HG02852 (cell line): Measurements from ENCODE around the gene MICOS13.
"Not testable (repeated sequence)": the region's sequence is repeated elsewhere in the genome, so short reads cannot be mapped to it uniquely, and the experiment has no call there.

Experiments used
- ATAC-seq: cut with Tn5 transposase; IDR thresholded peaks from one replicate; pipeline ENCODE4 v1.9.1; 2021; ENCODE audit warnings: mild to moderate bottlenecking, moderate library complexity; ENCODE audit not compliant: unreplicated experiment

Gene MICOS13

GRCh38 chr19:5680437-5681368, at the start of gene MICOS13, which contains the start of gene HSD11B1L:
MICOS13 (minus strand) TSS chr19:5680516; CDS start chr19:5680486, 30 bp downstream.
HSD11B1L (plus strand) TSS chr19:5681027; CDS start chr19:5684833, 3,806 bp downstream.
- peak; percentile 84 for ATAC-seq

GRCh38 chr19:5727453-5728050, 47.2 kb upstream of the MICOS13 start:
- ATAC-seq: no peak

GRCh38 chr19:5719961-5720790, 39.9 kb upstream of the MICOS13 start, which contains the start of the genes CATSPERD and LONP1:
CATSPERD (plus strand) TSS chr19:5720637; CDS start chr19:5720738, 101 bp downstream.
LONP1 (minus strand) TSS chr19:5720146; CDS start chr19:5720132, 14 bp downstream.
- peak; percentile 82 for ATAC-seq

GRCh38 chr19:5719274-5719960, 39.1 kb upstream of the MICOS13 start:
- ATAC-seq: no peak

GRCh38 chr19:5718579-5719273, 38.4 kb upstream of the MICOS13 start:
- no peak for ATAC-seq

- no peak for ATAC-seq
Measured at GRCh38 chr19:5718037-5718578, 37.8 kb upstream of the MICOS13 start.

- ATAC-seq: no peak
Measured at GRCh38 chr19:5717215-5717935, 37.1 kb upstream of the MICOS13 start.

GRCh38 chr19:5714816-5715215, 34.5 kb upstream of the MICOS13 start:
- ATAC-seq: no peak

GRCh38 chr19:5713228-5713627, 32.9 kb upstream of the MICOS13 start:
- ATAC-seq: no peak

- no peak for ATAC-seq
Measured at GRCh38 chr19:5711713-5712161, 31.4 kb upstream of the MICOS13 start.

- ATAC-seq: no peak
Measured at GRCh38 chr19:5711025-5711424, 30.7 kb upstream of the MICOS13 start.

- no peak for ATAC-seq
Measured at GRCh38 chr19:5707576-5708575, 27.6 kb upstream of the MICOS13 start.

GRCh38 chr19:5706876-5707573, 26.7 kb upstream of the MICOS13 start:
- ATAC-seq: no peak

GRCh38 chr19:5705552-5705951, 25.2 kb upstream of the MICOS13 start:
- ATAC-seq: no peak

GRCh38 chr19:5703819-5704818, 23.8 kb upstream of the MICOS13 start:
- ATAC-seq: no peak

- not testable (repeated sequence) for ATAC-seq
Measured at GRCh38 chr19:5702053-5702410, 21.7 kb upstream of the MICOS13 start.
